PC-3 (cell line): Measurements from ENCODE around the gene DYSF.

ENCODE experiments used
- EZH2 ChIP-seq: fragments of 300-600 bp; sonication (generic); IDR thresholded peaks from one replicate; pipeline ENCODE4 v1.6.1; 2017; ENCODE audit warnings: antibody characterized with exemption, mild to moderate bottlenecking, low read length; ENCODE audit not compliant: unreplicated experiment
- TF ChIP-seq, protein P1 (sequence below): fragments of 300-600 bp; sonication (generic); conservative IDR thresholded peaks from 2 replicates; pipeline ENCODE4 v1.5.1; 2017; ENCODE audit warnings: antibody characterized with exemption, low read depth, mild to moderate bottlenecking, low read length

DNA sequence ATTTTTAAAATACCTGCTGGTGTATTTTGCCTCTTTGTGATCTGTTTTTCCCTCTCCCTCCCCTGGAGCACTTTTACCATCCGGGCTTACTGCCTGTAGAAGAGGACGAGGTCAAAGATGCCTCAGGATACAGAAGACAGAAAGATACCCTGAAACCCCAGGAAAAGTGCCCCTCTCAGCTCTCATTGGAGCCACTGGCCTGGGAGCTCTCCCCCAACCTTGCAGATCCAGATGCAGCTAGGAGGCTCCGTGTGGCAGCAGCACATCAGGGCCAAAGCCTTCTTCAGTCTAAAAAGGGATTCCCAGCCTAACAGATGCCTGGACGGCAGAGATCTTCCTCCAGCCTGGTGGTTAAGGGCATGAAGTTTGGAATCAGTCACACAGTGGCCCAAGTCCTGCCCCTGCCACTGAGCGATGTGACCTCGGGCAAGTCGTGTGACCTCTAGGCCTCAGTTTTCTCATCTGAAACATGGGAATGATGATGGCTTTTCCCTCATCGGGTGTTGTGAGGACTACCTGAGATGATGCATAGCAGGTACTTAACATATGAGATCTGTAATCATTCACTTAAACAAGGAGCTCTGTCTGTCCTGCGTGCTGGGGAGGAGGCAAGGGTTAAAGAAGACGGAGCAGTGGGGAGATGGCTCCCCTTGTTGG is 239.4 kb downstream of the DYSF start:
- TF ChIP-seq, protein P1, sequence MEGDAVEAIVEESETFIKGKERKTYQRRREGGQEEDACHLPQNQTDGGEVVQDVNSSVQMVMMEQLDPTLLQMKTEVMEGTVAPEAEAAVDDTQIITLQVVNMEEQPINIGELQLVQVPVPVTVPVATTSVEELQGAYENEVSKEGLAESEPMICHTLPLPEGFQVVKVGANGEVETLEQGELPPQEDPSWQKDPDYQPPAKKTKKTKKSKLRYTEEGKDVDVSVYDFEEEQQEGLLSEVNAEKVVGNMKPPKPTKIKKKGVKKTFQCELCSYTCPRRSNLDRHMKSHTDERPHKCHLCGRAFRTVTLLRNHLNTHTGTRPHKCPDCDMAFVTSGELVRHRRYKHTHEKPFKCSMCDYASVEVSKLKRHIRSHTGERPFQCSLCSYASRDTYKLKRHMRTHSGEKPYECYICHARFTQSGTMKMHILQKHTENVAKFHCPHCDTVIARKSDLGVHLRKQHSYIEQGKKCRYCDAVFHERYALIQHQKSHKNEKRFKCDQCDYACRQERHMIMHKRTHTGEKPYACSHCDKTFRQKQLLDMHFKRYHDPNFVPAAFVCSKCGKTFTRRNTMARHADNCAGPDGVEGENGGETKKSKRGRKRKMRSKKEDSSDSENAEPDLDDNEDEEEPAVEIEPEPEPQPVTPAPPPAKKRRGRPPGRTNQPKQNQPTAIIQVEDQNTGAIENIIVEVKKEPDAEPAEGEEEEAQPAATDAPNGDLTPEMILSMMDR, result no peak
- no peak for TF ChIP-seq EZH2
